Gastrocnemius medialis (tissue), 4 donors: Measurements from ENCODE around the gene CHTF18.

Source experiments
- CTCF ChIP-seq, 5 experiments: fragments of 450-650 bp in 3 of 5; fragments of 200-600 bp in 2 of 5; sonication (generic) in 2 of 5; IDR thresholded peaks in 4 of 5; conservative IDR thresholded peaks in 1 of 5; 1 replicate in 4 of 5; 2 replicates in 1 of 5; pipeline ENCODE4 v1.5.1; 2016 to 2019; ENCODE audit warnings: antibody characterized with exemption in 5 of 5, mild to moderate bottlenecking in 3 of 5, moderate library complexity in 3 of 5
- POLR2A ChIP-seq, 2 donors: fragments of 450-650 bp; IDR thresholded peaks; one replicate each; pipeline ENCODE4 v1.6.1; 2017; ENCODE audit warnings: antibody characterized with exemption in 2 of 2, mild to moderate bottlenecking in 2 of 2, moderate library complexity in 2 of 2

DNA sequence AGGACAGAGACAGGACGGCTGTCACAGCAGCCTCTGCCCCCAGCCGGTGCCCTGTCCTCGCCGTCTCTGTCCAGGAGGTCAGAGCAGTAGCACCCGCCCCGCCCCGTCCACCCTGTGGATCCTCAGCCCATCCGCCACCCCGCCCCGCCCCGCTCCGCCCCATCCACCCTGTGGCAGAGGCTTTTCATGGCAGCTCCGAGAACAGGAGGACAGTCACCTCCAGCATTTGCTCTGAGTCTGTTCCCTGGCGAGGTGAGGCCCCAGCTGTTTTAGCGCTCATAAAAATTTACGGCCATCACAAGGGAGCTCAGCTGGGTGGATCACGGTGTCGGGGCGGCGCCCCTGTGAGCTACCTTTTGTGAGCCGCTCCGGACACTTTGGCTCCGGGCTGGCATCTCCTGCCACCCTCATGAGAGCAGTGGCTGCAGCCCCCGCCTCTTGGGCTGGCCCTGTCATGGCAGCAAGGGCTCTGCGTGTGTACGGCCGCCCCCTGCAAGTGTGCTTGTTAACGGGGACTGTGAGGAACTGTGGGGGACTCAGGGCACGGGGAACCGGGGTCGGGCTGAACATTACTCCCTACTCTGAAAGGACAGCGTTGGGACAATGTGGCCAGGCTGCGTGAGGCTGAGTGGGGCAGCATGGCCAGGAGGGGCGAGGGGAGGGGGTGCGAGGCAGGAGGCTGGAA, 44.4 kb downstream of the CHTF18 start:
- TF ChIP-seq CTCF (IDR thresholded peaks at IDR 0.05 in 4 of 5, conservative IDR thresholded peaks at IDR 0.05 in 1 of 5) (no peak), POLR2A (IDR thresholded peaks at IDR 0.05) (no peak)
